Measurements from ENCODE around the gene RNU1-3.
"Not testable (repeated sequence)": the region's sequence is repeated elsewhere in the genome, so short reads cannot be mapped to it uniquely, and the experiment has no call there.

DNA sequence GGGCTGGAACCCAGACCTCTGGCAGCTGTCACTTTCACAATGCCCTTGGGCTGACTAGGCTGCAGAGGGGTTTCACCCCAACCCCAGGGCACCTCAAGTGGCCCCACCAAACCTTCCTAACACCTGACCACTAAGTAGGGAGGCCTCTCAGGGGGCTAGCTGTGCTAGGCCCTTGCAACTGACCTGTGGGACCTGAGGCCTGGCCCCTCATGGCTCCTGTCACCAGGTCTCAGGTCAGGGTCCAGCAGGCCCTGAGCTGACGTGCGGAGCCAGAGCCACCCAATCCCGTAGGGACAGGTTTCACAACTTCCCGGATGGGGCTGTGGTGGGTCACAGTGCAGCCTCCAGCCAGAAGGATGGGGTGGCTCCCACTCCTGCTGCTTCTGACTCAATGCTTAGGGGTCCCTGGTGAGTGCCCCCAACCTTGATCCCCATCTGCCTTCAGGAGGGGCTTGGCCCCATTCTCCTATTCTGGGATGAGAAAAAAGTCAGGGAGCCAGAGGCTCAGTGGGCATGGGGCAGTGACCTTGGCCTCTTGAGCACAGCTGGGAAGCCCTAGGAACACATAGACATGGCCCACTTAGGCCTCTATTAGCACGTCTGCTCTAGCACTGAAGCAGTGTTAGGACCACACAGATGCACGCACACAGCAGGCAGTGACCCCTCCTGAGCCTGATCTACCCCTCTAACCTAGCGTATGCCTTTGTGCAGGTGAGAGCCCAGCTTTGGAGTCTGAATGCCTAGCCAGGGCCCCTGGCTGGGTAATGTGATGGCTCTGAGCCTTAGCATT is 21.3 kb downstream of the RNU1-3 start:
- TF ChIP-seq, protein P1, sequence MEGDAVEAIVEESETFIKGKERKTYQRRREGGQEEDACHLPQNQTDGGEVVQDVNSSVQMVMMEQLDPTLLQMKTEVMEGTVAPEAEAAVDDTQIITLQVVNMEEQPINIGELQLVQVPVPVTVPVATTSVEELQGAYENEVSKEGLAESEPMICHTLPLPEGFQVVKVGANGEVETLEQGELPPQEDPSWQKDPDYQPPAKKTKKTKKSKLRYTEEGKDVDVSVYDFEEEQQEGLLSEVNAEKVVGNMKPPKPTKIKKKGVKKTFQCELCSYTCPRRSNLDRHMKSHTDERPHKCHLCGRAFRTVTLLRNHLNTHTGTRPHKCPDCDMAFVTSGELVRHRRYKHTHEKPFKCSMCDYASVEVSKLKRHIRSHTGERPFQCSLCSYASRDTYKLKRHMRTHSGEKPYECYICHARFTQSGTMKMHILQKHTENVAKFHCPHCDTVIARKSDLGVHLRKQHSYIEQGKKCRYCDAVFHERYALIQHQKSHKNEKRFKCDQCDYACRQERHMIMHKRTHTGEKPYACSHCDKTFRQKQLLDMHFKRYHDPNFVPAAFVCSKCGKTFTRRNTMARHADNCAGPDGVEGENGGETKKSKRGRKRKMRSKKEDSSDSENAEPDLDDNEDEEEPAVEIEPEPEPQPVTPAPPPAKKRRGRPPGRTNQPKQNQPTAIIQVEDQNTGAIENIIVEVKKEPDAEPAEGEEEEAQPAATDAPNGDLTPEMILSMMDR (IDR thresholded peaks at IDR 0.05): not testable (repeated sequence)
- TF ChIP-seq POLR2A, POLR2AphosphoS5 (IDR thresholded peaks at IDR 0.05): not testable (repeated sequence)

Measured in suprapubic skin (tissue), 4 donors.